ENCODE measurements around the gene SPINK2.

DNA sequence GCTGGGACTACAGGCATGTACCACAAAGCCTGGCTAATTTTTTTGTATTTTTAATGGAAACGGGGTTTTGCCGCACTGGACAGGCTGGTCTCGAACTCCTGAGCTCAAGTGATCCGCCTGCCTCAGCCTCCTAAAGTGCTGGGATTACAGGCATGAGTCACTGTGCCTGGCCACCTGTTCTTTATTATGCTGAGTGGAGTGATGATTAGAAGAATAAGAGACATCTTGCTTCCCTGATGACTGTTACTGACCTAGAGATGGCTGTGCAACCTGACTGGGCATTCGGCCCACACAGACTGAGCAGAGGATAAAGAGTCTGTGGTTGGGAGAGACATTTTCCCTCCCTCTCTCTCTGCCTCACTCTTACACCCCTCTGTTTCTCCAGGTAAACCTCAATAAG lies 56.7 kb downstream of the SPINK2 start:
- TF ChIP-seq EZH2 (IDR thresholded peaks at IDR 0.05; ENCODE audit: low read length) = no peak
- TF ChIP-seq, protein P1, sequence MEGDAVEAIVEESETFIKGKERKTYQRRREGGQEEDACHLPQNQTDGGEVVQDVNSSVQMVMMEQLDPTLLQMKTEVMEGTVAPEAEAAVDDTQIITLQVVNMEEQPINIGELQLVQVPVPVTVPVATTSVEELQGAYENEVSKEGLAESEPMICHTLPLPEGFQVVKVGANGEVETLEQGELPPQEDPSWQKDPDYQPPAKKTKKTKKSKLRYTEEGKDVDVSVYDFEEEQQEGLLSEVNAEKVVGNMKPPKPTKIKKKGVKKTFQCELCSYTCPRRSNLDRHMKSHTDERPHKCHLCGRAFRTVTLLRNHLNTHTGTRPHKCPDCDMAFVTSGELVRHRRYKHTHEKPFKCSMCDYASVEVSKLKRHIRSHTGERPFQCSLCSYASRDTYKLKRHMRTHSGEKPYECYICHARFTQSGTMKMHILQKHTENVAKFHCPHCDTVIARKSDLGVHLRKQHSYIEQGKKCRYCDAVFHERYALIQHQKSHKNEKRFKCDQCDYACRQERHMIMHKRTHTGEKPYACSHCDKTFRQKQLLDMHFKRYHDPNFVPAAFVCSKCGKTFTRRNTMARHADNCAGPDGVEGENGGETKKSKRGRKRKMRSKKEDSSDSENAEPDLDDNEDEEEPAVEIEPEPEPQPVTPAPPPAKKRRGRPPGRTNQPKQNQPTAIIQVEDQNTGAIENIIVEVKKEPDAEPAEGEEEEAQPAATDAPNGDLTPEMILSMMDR (optimal IDR thresholded peaks at IDR 0.05 in 1 of 3, IDR thresholded peaks at IDR 0.05 in 1 of 3, conservative IDR thresholded peaks at IDR 0.05 in 1 of 3; ENCODE audit: extremely low read depth in 1 of 3, insufficient read depth in 2 of 3, low read length in 3 of 3) = no peak
